ENCODE measurements around the gene ADAMTS2. TPM values are rescaled to one million over a fixed set of nuclear protein-coding genes. Genes with fewer than 3 reads are reported as not detected.

Gene ADAMTS2
- total RNA-seq, 1 donor from 2014 or later: 18.8 TPM

DNA sequence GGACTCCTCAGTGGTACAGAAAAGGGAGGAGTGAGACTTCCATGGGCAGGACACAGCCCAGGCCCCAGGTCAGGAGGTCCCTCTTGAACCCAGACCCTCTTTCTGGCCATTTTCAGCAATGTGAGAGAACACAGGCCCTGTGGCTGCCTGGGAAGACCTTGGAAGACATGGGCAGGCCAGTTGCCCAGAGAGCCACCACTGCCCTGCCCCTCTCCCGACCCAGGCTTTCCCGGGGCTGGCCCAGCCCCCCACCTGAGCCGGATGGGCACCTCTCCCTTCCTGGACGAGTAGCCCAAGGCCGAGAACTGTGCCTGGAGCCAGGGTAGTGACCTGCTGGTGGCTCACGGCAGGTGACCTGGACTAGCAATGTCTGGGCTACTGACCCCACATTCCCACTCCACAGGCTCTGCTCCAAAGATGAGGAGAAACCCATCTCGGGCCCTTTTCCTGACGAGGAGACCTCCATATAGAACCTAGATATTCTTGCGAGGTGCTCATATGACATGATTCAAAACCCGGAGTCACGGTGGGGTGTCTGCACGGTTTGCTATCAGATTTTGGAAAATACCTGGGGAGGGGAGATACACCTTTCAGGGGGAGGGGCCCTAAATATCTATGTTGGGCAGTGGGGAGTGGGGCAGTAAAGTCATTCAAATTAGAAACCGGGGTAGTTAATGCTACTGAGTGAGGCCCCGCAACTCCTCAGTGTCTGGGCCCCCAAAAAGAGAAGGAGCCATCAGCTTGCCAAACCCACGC, 225.7 kb downstream of the ADAMTS2 start:
- peaks cover 24% of the 10 kb centered on the region for H3K9me3 Mint-ChIP-seq (ENCODE audit: unreplicated experiment)
- H3K27ac Mint-ChIP-seq (ENCODE audit: unreplicated experiment): no peak overlapping the region
- no peaks in the 10 kb centered on the region for H3K4me1 ChIP-seq (ENCODE audit: insufficient read depth, low read length)
- H3K36me3 ChIP-seq (ENCODE audit: insufficient read depth, low read length): no peaks in the 10 kb centered on the region
- H3K4me3 ChIP-seq (ENCODE audit: insufficient read depth, low read depth, low read length): no peak overlapping the region
- FAIRE-seq (no peak), DNase-seq (ENCODE audit: low read depth) (no peak)
- H3K79me2 ChIP-seq (ENCODE audit: insufficient read depth, low read length): no peaks in the 10 kb centered on the region
- no peak overlapping the region for H3K4me2 ChIP-seq (ENCODE audit: low read length)
- no peaks in the 10 kb centered on the region for H3K27me3 ChIP-seq (ENCODE audit: insufficient read depth, low read length)
- H3K27ac ChIP-seq (ENCODE audit: low read depth, low read length): no peak overlapping the region
- no peaks in the 10 kb centered on the region for H4K20me1 ChIP-seq (ENCODE audit: insufficient read depth, low read length)
- H3K4me3 Mint-ChIP-seq (ENCODE audit: unreplicated experiment): no peak overlapping the region
- no peaks in the 10 kb centered on the region for H3K4me1 Mint-ChIP-seq (ENCODE audit: low read depth, unreplicated experiment)
- peaks cover 6% of the 10 kb centered on the region for H3K36me3 Mint-ChIP-seq (ENCODE audit: low read depth, unreplicated experiment)
- no peak overlapping the region for H2AFZ ChIP-seq (ENCODE audit: low read depth, low read length)
- TF ChIP-seq, protein P1, sequence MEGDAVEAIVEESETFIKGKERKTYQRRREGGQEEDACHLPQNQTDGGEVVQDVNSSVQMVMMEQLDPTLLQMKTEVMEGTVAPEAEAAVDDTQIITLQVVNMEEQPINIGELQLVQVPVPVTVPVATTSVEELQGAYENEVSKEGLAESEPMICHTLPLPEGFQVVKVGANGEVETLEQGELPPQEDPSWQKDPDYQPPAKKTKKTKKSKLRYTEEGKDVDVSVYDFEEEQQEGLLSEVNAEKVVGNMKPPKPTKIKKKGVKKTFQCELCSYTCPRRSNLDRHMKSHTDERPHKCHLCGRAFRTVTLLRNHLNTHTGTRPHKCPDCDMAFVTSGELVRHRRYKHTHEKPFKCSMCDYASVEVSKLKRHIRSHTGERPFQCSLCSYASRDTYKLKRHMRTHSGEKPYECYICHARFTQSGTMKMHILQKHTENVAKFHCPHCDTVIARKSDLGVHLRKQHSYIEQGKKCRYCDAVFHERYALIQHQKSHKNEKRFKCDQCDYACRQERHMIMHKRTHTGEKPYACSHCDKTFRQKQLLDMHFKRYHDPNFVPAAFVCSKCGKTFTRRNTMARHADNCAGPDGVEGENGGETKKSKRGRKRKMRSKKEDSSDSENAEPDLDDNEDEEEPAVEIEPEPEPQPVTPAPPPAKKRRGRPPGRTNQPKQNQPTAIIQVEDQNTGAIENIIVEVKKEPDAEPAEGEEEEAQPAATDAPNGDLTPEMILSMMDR (IDR thresholded peaks at IDR 0.05; ENCODE audit: insufficient read depth, low read depth, low read length): no peak
- no peak for TF ChIP-seq EZH2 (IDR thresholded peaks at IDR 0.05; ENCODE audit: insufficient read depth, low read length)
- H3K9ac ChIP-seq (ENCODE audit: low read length): no peak overlapping the region
- H3K9me3 ChIP-seq (ENCODE audit: insufficient read depth, low read depth, low read length): peaks cover 14% of the 10 kb centered on the region
- no peaks in the 10 kb centered on the region for H3K27me3 Mint-ChIP-seq (ENCODE audit: low read depth, unreplicated experiment)

DNA sequence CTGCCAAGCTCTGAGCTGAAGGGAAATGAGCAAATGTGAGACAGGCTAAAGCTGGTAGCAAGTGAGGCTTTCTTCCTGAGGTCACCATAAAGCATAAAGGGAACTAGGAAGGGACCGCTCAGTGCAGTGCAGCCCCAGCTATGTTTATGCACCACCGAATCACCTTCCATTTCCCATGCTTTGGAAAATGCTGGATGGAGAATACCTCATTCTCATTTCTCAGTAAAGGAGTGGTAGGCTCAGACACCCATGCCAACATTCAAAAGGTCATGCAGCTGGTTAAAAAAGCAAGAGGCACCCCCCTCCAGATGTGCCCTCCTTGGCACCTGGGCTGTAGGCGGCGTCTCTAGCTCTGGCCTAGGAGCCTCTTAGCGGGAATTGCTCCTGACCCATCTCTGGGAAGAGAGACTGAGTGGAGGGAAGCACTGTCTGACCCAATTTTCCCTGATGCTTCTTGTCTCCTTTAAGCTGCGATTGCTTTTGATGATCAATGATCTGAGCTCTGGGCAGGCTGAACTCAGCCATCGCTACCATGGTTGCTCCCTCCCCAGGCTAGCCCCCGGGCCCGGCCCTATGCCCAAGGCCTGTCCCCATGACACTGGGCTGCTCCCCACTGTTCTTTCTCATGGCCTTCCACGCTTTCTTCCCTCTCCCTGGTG, 226.4 kb downstream of the ADAMTS2 start:
- H3K4me3 ChIP-seq (ENCODE audit: insufficient read depth, low read depth, low read length): no peak overlapping the region
- Mint-ChIP-seq H3K4me1 (ENCODE audit: low read depth, unreplicated experiment) (no peaks in the 10 kb centered on the region), H3K36me3 (ENCODE audit: low read depth, unreplicated experiment) (peaks cover 6% of the 10 kb centered on the region), H3K4me3 (ENCODE audit: unreplicated experiment) (no peak overlapping the region), H3K27me3 (ENCODE audit: low read depth, unreplicated experiment) (no peaks in the 10 kb centered on the region), H3K9me3 (ENCODE audit: unreplicated experiment) (peaks cover 19% of the 10 kb centered on the region), H3K27ac (ENCODE audit: unreplicated experiment) (no peak overlapping the region)
- H3K9me3 ChIP-seq (ENCODE audit: insufficient read depth, low read depth, low read length): peaks cover 16% of the 10 kb centered on the region
- DNase-seq (ENCODE audit: low read depth): no peak
- no peak overlapping the region for H3K27ac ChIP-seq (ENCODE audit: low read depth, low read length)
- H3K79me2 ChIP-seq (ENCODE audit: insufficient read depth, low read length): no peaks in the 10 kb centered on the region
- no peaks in the 10 kb centered on the region for H3K36me3 ChIP-seq (ENCODE audit: insufficient read depth, low read length)
- H3K27me3 ChIP-seq (ENCODE audit: insufficient read depth, low read length): no peaks in the 10 kb centered on the region
- TF ChIP-seq EZH2 (IDR thresholded peaks at IDR 0.05; ENCODE audit: insufficient read depth, low read length): no peak
- TF ChIP-seq, protein P1 (IDR thresholded peaks at IDR 0.05; ENCODE audit: insufficient read depth, low read depth, low read length): no peak
- no peak overlapping the region for H3K9ac ChIP-seq (ENCODE audit: low read length)
- FAIRE-seq: no peak
- no peaks in the 10 kb centered on the region for H4K20me1 ChIP-seq (ENCODE audit: insufficient read depth, low read length)
- H3K4me2 ChIP-seq (ENCODE audit: low read length): no peak overlapping the region
- no peak overlapping the region for H2AFZ ChIP-seq (ENCODE audit: low read depth, low read length)
- no peaks in the 10 kb centered on the region for H3K4me1 ChIP-seq (ENCODE audit: insufficient read depth, low read length)

DNA sequence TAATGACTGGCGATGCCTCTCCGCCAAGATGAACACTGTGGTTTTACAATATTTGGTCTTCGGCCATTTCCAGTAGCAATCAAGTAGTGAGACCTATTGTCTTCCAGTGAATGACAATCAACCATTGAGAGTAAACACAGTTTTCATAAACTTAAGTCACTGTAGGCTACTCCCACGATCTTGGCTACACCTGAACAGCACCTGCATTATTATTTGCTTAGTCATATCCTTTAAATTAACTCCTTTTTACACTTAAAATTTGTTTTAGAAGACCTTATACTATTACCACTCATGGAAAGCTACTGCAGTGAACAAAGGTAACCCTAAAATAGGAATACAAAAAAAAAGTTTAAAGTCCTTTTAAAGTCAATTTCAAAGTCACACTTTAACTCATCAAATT, 226.9 kb downstream of the ADAMTS2 start:
- no peak for TF ChIP-seq EZH2 (IDR thresholded peaks at IDR 0.05; ENCODE audit: insufficient read depth, low read length)
- TF ChIP-seq, protein P1 (IDR thresholded peaks at IDR 0.05; ENCODE audit: insufficient read depth, low read depth, low read length): no peak
- Mint-ChIP-seq H3K4me1 (ENCODE audit: low read depth, unreplicated experiment) (no peaks in the 10 kb centered on the region), H3K4me3 (ENCODE audit: unreplicated experiment) (no peak overlapping the region), H3K27ac (ENCODE audit: unreplicated experiment) (no peak overlapping the region), H3K36me3 (ENCODE audit: low read depth, unreplicated experiment) (peaks cover 8% of the 10 kb centered on the region), H3K27me3 (ENCODE audit: low read depth, unreplicated experiment) (no peaks in the 10 kb centered on the region), H3K9me3 (ENCODE audit: unreplicated experiment) (peaks cover 24% of the 10 kb centered on the region)
- FAIRE-seq (no peak), DNase-seq (ENCODE audit: low read depth) (no peak)
- H3K36me3 ChIP-seq (ENCODE audit: insufficient read depth, low read length): no peaks in the 10 kb centered on the region
- H3K9me3 ChIP-seq (ENCODE audit: insufficient read depth, low read depth, low read length): peaks cover 18% of the 10 kb centered on the region
- no peak overlapping the region for H3K4me3 ChIP-seq (ENCODE audit: insufficient read depth, low read depth, low read length)
- H3K79me2 ChIP-seq (ENCODE audit: insufficient read depth, low read length): no peaks in the 10 kb centered on the region
- no peak overlapping the region for H3K9ac ChIP-seq (ENCODE audit: low read length)
- H3K27me3 ChIP-seq (ENCODE audit: insufficient read depth, low read length): no peaks in the 10 kb centered on the region
- H4K20me1 ChIP-seq (ENCODE audit: insufficient read depth, low read length): no peaks in the 10 kb centered on the region
- H2AFZ ChIP-seq (ENCODE audit: low read depth, low read length): no peak overlapping the region
- H3K4me1 ChIP-seq (ENCODE audit: insufficient read depth, low read length): no peaks in the 10 kb centered on the region
- no peak overlapping the region for H3K4me2 ChIP-seq (ENCODE audit: low read length)
- H3K27ac ChIP-seq (ENCODE audit: low read depth, low read length): no peak overlapping the region

All from astrocyte (in vitro differentiated cells and primary cell).